PC-9 (cell line): Measurements from ENCODE around the gene CDH13.

Experiments used
- CTCF ChIP-seq: fragments of 200-600 bp; sonication (generic); conservative IDR thresholded peaks from 2 replicates; pipeline ENCODE4 v1.6.1; 2017; ENCODE audit warnings: mixed run types, antibody characterized with exemption, mild to moderate bottlenecking, moderate library complexity
- EZH2 ChIP-seq: fragments of 200-600 bp; sonication (generic); IDR thresholded peaks from 2 replicates; pipeline ENCODE4 v1.8.0; 2017; ENCODE audit warnings: antibody characterized with exemption, low read depth

DNA sequence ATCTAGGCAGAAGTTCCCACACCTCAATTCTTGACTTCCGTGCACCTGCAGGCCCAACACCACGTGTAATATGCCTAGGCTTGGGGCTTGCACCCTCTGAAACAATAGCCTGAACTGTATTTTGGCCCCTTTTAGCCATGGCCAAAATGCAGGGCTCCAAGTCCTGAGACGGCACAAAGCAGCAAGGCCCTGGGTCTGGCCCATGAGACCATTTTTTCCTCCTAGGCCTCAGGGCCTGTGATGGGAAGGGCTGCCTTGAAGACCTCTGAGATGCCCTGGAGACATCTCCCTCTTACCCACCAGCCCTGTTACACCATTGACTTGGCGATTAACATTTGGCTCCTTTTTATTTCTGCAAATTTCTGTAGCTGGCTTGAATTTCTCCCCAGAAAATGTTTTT, 238.6 kb downstream of the CDH13 start:
- TF ChIP-seq EZH2, result no peak
- TF ChIP-seq CTCF, result no peak
